HCT116 (cell line): ENCODE data around the gene PRICKLE2. TPM values are rescaled to one million over a fixed set of nuclear protein-coding genes. Genes with fewer than 3 reads are reported as not detected.

Experiments used
- ATAC-seq: fragments of 200-7000 bp; cut with Tn5 transposase; 2 replicates; pipeline ENCODE4 v1.9.1; 2020; ENCODE audit warnings: mild to moderate bottlenecking, moderate library complexity
- BruUV-seq: library from RNA; stranded (reverse); fragments of 400-500 nt; replicated peaks from 2 replicates; lab custom pipeline; 2021; lab: Mats Ljungman, UMichigan
- CTCF ChIA-PET: fragments of 300-600 bp; sonication (Branson Sonifier 250); formaldehyde crosslinking; loops from one replicate; lab custom pipeline; 2021; ENCODE audit warnings: antibody characterized with exemption; lab: Charles Lee
- POLR2A ChIA-PET: fragments of 300-600, 350-600 bp; sonication (Branson Sonifier 250); formaldehyde crosslinking; loops from one replicate; lab custom pipeline; 2021; ENCODE audit warnings: antibody characterized with exemption; lab: Charles Lee
- RAD21 ChIA-PET, 2 experiments: fragments of 300-600 bp; sonication (Branson Sonifier 250); formaldehyde crosslinking; loops; one replicate each; lab custom pipeline; 2023; ENCODE audit warnings: low total read pairs in 2 of 2; ENCODE audit not compliant: uncharacterized antibody in 2 of 2, unreplicated experiment in 2 of 2, low non-redundant PET in 1 of 2; lab: Charles Lee
- DNase-seq: peaks from one replicate; pipeline ENCODE4 v3.0.0-alpha.2; 2010; ENCODE audit warnings: low read depth, low spot score
- H2AFZ ChIP-seq: fragments of 200-600 bp; shearing (Covaris generic), sonication (generic); 2 replicates; pipeline ENCODE4 v1.6.1; 2017; ENCODE audit warnings: low read depth, mixed run types, mixed read lengths, antibody characterized with exemption, low read length; ENCODE audit not compliant: poor library complexity, severe bottlenecking
- H3K27ac ChIP-seq: 2 replicates; pipeline ENCODE4 v1.5.1; 2012; ENCODE audit warnings: low read depth, low read length
- H3K27me3 ChIP-seq: fragments of 200-600 bp; sonication (generic); 2 replicates; pipeline ENCODE4 v1.6.1; 2016; ENCODE audit warnings: mixed run types, low read length, mixed read lengths; ENCODE audit not compliant: insufficient read depth
- H3K36me3 ChIP-seq, 2 experiments: fragments of 200-500 bp in 1 of 2; fragments of 200-600 bp in 1 of 2; sonication (Bioruptor generic) in 1 of 2; sonication (generic) in 1 of 2; 2 replicates each; pipeline versions ENCODE4 v1.5.1 to v1.6.1; 2014 to 2016; ENCODE audit warnings: low read length in 2 of 2, inconsistent platforms in 1 of 2, mixed read lengths in 1 of 2, mixed run types in 1 of 2; ENCODE audit not compliant: insufficient read depth in 2 of 2, control insufficient read depth in 1 of 2
- H3K4me1 ChIP-seq, 2 experiments: fragments of 200-600 bp in 1 of 2; sonication (generic) in 1 of 2; 2 replicates each; pipeline versions ENCODE4 v1.5.1 to v1.6.1; 2012 to 2017; ENCODE audit warnings: low read length in 2 of 2, inconsistent platforms in 1 of 2, mild to moderate bottlenecking in 1 of 2, mixed read lengths in 1 of 2, mixed run types in 1 of 2, moderate library complexity in 1 of 2; ENCODE audit not compliant: insufficient read depth in 2 of 2, control insufficient read depth in 1 of 2
- H3K4me2 ChIP-seq: fragments of 200-600 bp; sonication (generic); 2 replicates; pipeline ENCODE4 v1.6.1; 2017; ENCODE audit warnings: mixed run types, low read length, mixed read lengths
- H3K4me3 ChIP-seq, 2 experiments: fragments of 200-600 bp in 1 of 2; sonication (generic) in 1 of 2; replicated peaks in 1 of 2; 2 replicates each; pipeline ENCODE4 v1.5.1; 2011 to 2016; ENCODE audit warnings: low read length in 2 of 2, control low read depth in 1 of 2, low read depth in 1 of 2, mild to moderate bottlenecking in 1 of 2, mixed read lengths in 1 of 2, mixed run types in 1 of 2
- H3K79me2 ChIP-seq: fragments of 200-600 bp; sonication (generic); 2 replicates; pipeline ENCODE4 v1.6.1; 2017; ENCODE audit warnings: mild to moderate bottlenecking, mixed run types, low read length, moderate library complexity, mixed read lengths; ENCODE audit not compliant: insufficient read depth
- H3K9ac ChIP-seq: fragments of 200-600 bp; sonication (generic); 2 replicates; pipeline ENCODE4 v1.6.1; 2016; ENCODE audit warnings: low read length, mixed read lengths
- H3K9me2 ChIP-seq: fragments of 200-600 bp; sonication (generic), shearing (Covaris generic); 2 replicates; pipeline ENCODE4 v1.6.1; 2017; ENCODE audit warnings: mixed run types, mild to moderate bottlenecking, moderate library complexity; ENCODE audit not compliant: insufficient read depth
- H3K9me3 ChIP-seq, 2 experiments: fragments of 200-500 bp in 1 of 2; fragments of 200-600 bp in 1 of 2; sonication (Bioruptor generic) in 1 of 2; sonication (generic) in 1 of 2; 2 replicates each; pipeline ENCODE4 v1.6.1; 2014 to 2017; ENCODE audit warnings: low read length in 2 of 2, mixed read lengths in 2 of 2, inconsistent platforms in 1 of 2, low read depth in 1 of 2, mild to moderate bottlenecking in 1 of 2, mixed run types in 1 of 2, moderate library complexity in 1 of 2; ENCODE audit not compliant: control insufficient read depth in 1 of 2, insufficient read depth in 1 of 2
- H4K20me1 ChIP-seq: fragments of 200-600 bp; sonication (generic), shearing (Covaris generic); 2 replicates; pipeline ENCODE4 v1.6.1; 2017; ENCODE audit warnings: mixed run types, mild to moderate bottlenecking, moderate library complexity; ENCODE audit not compliant: insufficient read depth
- CEBPB ChIP-seq: IDR thresholded peaks from 2 replicates; pipeline ENCODE4 v1.6.1; 2012; ENCODE audit warnings: low read depth
- EGR1 ChIP-seq: IDR thresholded peaks from 2 replicates; pipeline ENCODE4 v1.6.1; 2012; ENCODE audit warnings: low read depth
- EZH2 ChIP-seq: fragments of 200-600 bp; sonication (generic); IDR thresholded peaks from 2 replicates; pipeline ENCODE4 v1.6.1; 2017; ENCODE audit warnings: antibody characterized with exemption, mixed run types
- EZH2phosphoT487 ChIP-seq: fragments of 200-600 bp; IDR thresholded peaks from 2 replicates; pipeline ENCODE4 v1.6.1; 2018; ENCODE audit warnings: antibody characterized with exemption, borderline replicate concordance
- FOSL1 ChIP-seq: IDR thresholded peaks from 2 replicates; pipeline ENCODE4 v1.6.1; 2012; ENCODE audit warnings: low read depth
- JUND ChIP-seq: IDR thresholded peaks from 2 replicates; pipeline ENCODE4 v1.6.1; 2012
- POLR2A ChIP-seq: IDR thresholded peaks from 2 replicates; pipeline ENCODE4 v1.7.0; 2011; ENCODE audit warnings: borderline replicate concordance; ENCODE audit not compliant: insufficient read depth, insufficient read length; ENCODE audit errors: extremely low read depth
- POLR2AphosphoS5 ChIP-seq: IDR thresholded peaks from 2 replicates; pipeline ENCODE4 v1.6.1; 2011; ENCODE audit warnings: mild to moderate bottlenecking, low read depth, low read length, moderate library complexity
- RAD21 ChIP-seq: IDR thresholded peaks from 2 replicates; pipeline ENCODE4 v1.6.1; 2012; ENCODE audit warnings: low read depth, mild to moderate bottlenecking
- TCF7L2 ChIP-seq: IDR thresholded peaks from 2 replicates; pipeline ENCODE4 v1.7.0; 2011; ENCODE audit warnings: borderline replicate concordance, inconsistent platforms; ENCODE audit not compliant: insufficient read depth, insufficient read length; ENCODE audit errors: extremely low read depth
- YY1 ChIP-seq: IDR thresholded peaks from 2 replicates; pipeline ENCODE4 v1.6.1; 2011; ENCODE audit warnings: low read length, low read depth, moderate library complexity, mild to moderate bottlenecking; ENCODE audit not compliant: insufficient replicate concordance; ENCODE audit errors: extremely low read depth
- ZFX ChIP-seq: fragments of 450-650 bp; IDR thresholded peaks from 2 replicates; pipeline ENCODE4 v1.6.1; 2017
- ZNF274 ChIP-seq: fragments of 200-500 bp; sonication (Bioruptor generic); IDR thresholded peaks from 2 replicates; pipeline ENCODE4 v1.6.1; 2014; ENCODE audit warnings: mild to moderate bottlenecking, low read depth, low read length, inconsistent platforms
- intact Hi-C: fragments of 100-400 bp; cut with micrococcal nuclease; formaldehyde crosslinking; loops from 2 replicates; pipeline ENCODE4 v1.10.0; 2022
- total RNA-seq: library from RNA; stranded (reverse); gene quantifications from one replicate; pipeline ENCODE4 v1.2.1, GENCODE V29; 2021; ENCODE audit not compliant: unreplicated experiment
- TF ChIP-seq, protein P1 (sequence below): IDR thresholded peaks from 2 replicates; pipeline ENCODE4 v1.6.1; 2012; ENCODE audit warnings: low read depth
- TF ChIP-seq, protein P2 (sequence below): IDR thresholded peaks from 2 replicates; pipeline ENCODE4 v1.6.1; 2011; ENCODE audit warnings: mild to moderate bottlenecking, low read length, moderate library complexity; ENCODE audit not compliant: insufficient replicate concordance; ENCODE audit errors: extremely low read depth
- TF ChIP-seq, protein P3 (sequence below): IDR thresholded peaks from 2 replicates; pipeline ENCODE4 v1.6.1; 2012
- TF ChIP-seq, protein P4 (sequence below): IDR thresholded peaks from 2 replicates; pipeline ENCODE4 v1.6.1; 2012

PRICKLE2 gene
- total RNA-seq, 1 experiment from 2014 or later: 0.05 TPM

DNA sequence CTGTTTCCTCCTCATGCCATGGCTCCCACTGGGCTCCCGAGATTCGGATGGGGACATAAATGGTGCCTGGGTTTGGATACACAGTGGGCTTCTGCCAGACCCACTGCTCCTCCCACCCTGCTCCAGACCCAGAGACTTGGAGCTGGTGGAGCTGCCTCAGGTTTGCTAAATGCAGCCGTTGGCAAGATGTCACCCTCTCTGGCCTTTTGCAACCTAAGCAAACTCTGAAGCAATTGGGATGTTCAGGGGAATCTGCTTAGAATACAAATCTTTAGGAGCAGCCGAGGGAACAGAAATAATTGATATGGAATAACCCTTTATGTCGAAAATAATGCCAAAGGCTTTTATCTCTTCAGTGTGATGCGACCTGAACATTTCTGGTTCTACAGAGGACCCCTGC is 33.4 kb downstream of the PRICKLE2 start:
- Histone ChIP-seq H2AFZ (no peak overlapping the region), H3K36me3 (no peaks in the 10 kb centered on the region), H3K9ac (no peak overlapping the region), H3K79me2 (no peaks in the 10 kb centered on the region), H3K9me2 (no peaks in the 10 kb centered on the region), H3K4me3 (no peak overlapping the region), H3K4me2 (no peak overlapping the region), H3K27ac (no peak overlapping the region), H3K9me3 (no peaks in the 10 kb centered on the region), H4K20me1 (no peaks in the 10 kb centered on the region), H3K27me3 (peaks cover 6% of the 10 kb centered on the region; the same call in 1 of the 2 replicates), H3K4me1 (peaks cover 0 to 3% of the 10 kb centered on the region in 2 experiments; a peak in 2 of 4 replicates)
- DNase-seq (no peak), ATAC-seq (no peak)
- BruUV-seq: no TSS peak
- TF ChIP-seq EGR1 (no peak), POLR2A (no peak), JUND (no peak), EZH2phosphoT487 (no peak), ZNF274 (no peak), POLR2AphosphoS5 (no peak), RAD21 (no peak), TCF7L2 (no peak), EZH2 (no peak), FOSL1 (no peak), CEBPB (no peak), ZFX (no peak), YY1 (no peak)
- TF ChIP-seq, protein P1, sequence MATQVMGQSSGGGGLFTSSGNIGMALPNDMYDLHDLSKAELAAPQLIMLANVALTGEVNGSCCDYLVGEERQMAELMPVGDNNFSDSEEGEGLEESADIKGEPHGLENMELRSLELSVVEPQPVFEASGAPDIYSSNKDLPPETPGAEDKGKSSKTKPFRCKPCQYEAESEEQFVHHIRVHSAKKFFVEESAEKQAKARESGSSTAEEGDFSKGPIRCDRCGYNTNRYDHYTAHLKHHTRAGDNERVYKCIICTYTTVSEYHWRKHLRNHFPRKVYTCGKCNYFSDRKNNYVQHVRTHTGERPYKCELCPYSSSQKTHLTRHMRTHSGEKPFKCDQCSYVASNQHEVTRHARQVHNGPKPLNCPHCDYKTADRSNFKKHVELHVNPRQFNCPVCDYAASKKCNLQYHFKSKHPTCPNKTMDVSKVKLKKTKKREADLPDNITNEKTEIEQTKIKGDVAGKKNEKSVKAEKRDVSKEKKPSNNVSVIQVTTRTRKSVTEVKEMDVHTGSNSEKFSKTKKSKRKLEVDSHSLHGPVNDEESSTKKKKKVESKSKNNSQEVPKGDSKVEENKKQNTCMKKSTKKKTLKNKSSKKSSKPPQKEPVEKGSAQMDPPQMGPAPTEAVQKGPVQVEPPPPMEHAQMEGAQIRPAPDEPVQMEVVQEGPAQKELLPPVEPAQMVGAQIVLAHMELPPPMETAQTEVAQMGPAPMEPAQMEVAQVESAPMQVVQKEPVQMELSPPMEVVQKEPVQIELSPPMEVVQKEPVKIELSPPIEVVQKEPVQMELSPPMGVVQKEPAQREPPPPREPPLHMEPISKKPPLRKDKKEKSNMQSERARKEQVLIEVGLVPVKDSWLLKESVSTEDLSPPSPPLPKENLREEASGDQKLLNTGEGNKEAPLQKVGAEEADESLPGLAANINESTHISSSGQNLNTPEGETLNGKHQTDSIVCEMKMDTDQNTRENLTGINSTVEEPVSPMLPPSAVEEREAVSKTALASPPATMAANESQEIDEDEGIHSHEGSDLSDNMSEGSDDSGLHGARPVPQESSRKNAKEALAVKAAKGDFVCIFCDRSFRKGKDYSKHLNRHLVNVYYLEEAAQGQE: no peak
- TF ChIP-seq, protein P2, sequence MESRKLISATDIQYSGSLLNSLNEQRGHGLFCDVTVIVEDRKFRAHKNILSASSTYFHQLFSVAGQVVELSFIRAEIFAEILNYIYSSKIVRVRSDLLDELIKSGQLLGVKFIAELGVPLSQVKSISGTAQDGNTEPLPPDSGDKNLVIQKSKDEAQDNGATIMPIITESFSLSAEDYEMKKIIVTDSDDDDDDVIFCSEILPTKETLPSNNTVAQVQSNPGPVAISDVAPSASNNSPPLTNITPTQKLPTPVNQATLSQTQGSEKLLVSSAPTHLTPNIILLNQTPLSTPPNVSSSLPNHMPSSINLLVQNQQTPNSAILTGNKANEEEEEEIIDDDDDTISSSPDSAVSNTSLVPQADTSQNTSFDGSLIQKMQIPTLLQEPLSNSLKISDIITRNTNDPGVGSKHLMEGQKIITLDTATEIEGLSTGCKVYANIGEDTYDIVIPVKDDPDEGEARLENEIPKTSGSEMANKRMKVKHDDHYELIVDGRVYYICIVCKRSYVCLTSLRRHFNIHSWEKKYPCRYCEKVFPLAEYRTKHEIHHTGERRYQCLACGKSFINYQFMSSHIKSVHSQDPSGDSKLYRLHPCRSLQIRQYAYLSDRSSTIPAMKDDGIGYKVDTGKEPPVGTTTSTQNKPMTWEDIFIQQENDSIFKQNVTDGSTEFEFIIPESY: no peak
- TF ChIP-seq, protein P3, sequence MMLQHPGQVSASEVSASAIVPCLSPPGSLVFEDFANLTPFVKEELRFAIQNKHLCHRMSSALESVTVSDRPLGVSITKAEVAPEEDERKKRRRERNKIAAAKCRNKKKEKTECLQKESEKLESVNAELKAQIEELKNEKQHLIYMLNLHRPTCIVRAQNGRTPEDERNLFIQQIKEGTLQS: no peak
- TF ChIP-seq, protein P4, sequence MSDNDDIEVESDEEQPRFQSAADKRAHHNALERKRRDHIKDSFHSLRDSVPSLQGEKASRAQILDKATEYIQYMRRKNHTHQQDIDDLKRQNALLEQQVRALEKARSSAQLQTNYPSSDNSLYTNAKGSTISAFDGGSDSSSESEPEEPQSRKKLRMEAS: no peak
- POLR2A ChIA-PET: no interaction called here
- CTCF ChIA-PET: no interaction called here
- RAD21 ChIA-PET: no interaction called here
- intact Hi-C loops: no loop called here
